HUES6 (cell line): ENCODE measurements around the gene ERP27.

Experiments
- H3K27ac ChIP-seq: 2 replicates; pipeline ENCODE4 v1.7.0; 2013; ENCODE audit warnings: low read depth, mild to moderate bottlenecking, low read length, inconsistent platforms
- H3K27me3 ChIP-seq: 2 replicates; pipeline ENCODE4 v1.6.1; 2013; ENCODE audit warnings: low read length; ENCODE audit not compliant: control insufficient read depth, insufficient read depth
- H3K36me3 ChIP-seq: 2 replicates; pipeline ENCODE4 v1.6.1; 2013; ENCODE audit warnings: low read length; ENCODE audit not compliant: control insufficient read depth, insufficient read depth
- H3K4me1 ChIP-seq: 2 replicates; pipeline ENCODE4 v1.6.1; 2013; ENCODE audit warnings: low read length; ENCODE audit not compliant: control insufficient read depth, insufficient read depth
- H3K4me3 ChIP-seq: 2 replicates; pipeline ENCODE4 v1.5.1; 2013; ENCODE audit warnings: low read depth, low read length
- H3K9ac ChIP-seq: one replicate; pipeline ENCODE4 v1.6.1; 2013; ENCODE audit warnings: mild to moderate bottlenecking, low read length
- H3K9me3 ChIP-seq: 2 replicates; pipeline ENCODE4 v1.6.1; 2013; ENCODE audit warnings: low read depth, low read length; ENCODE audit not compliant: control insufficient read depth, insufficient read depth

The ERP27 gene

DNA sequence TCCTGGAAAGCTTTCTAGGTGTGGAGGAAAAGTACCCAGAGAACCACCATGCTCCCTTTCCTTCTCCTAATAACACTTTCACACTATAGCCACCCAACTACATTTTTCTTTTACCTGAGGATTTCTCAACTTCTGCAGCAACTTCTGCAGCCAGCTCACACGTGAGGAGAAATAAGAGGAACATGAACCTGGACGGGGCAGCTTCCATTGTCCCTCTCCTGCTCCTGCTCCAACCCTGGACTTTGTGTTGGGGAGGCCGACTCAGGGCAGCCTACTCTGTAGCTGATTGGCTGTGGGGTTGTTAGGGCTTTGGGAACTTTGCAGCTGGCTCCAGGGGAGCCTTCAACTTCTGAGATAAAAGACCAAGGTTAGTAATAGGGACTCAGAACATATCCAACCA lies at the start of gene ERP27:
TSS of gene ERP27 (minus strand) at position 237 of the 400 bp plus-strand sequence. CDS start at position 208, 29 bp downstream.
- no peak within 1 kb of the TSS for H3K4me3 ChIP-seq
- no peaks in the 10 kb centered on the region for H3K27me3 ChIP-seq
- H3K9ac ChIP-seq: no peak within 1 kb of the TSS
- H3K36me3 ChIP-seq: no peaks in the 10 kb centered on the region
- H3K4me1 ChIP-seq: peaks cover 3% of the 10 kb centered on the region; the same call in 1 of the 2 replicates
- H3K9me3 ChIP-seq: no peaks in the 10 kb centered on the region
- no peak within 1 kb of the TSS for H3K27ac ChIP-seq

DNA sequence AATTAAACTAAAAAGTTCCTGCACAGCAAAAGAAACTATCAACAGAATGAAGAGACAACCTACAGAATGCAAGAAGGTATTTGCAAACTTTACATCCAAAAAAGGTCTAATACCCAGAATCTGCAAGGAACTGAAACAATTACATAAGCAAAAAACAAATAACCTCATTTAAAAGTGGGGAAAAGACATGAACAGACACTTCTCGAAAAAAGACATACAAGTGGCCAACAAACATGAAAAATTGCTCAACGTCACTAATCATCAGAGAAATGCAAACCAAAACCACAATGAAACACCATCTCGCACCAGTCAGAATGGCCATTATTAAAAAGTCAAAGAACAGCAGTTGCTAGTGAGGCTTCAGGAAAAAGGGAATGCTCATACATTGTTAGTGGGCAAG lies 49.7 kb upstream of the ERP27 start:
- no peak overlapping the region for H3K27ac ChIP-seq
- no peaks in the 10 kb centered on the region for H3K36me3 ChIP-seq

DNA sequence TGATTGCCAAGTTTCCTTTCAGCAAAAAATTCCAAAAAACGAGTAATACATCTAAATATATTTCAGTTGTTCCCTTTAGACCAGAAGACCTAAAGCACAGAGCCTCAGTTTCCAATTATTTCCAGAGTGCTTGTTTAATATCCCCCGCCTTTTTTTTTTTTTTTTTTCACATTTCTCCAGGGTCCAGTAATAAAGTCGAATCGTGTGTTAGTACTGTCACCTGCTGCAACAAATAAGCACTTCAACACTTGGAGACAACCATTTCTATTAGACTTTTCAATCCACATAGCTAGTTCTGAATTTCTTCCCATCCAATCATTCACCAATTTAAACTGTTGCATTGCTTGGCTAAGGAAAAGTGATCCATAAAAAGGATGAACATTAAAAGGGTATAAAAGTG lies 48.1 kb upstream of the ERP27 start:
- no peaks in the 10 kb centered on the region for H3K36me3 ChIP-seq
- no peak overlapping the region for H3K27ac ChIP-seq
- H3K4me1 ChIP-seq: no peaks in the 10 kb centered on the region
- no peak overlapping the region for H3K9ac ChIP-seq
- no peak overlapping the region for H3K4me3 ChIP-seq
- H3K9me3 ChIP-seq: no peaks in the 10 kb centered on the region
- H3K27me3 ChIP-seq: no peaks in the 10 kb centered on the region

More for the DNA sequence above, 49.7 kb upstream of the ERP27 start:
- H3K4me1 ChIP-seq: no peaks in the 10 kb centered on the region
- no peak overlapping the region for H3K9ac ChIP-seq
- no peaks in the 10 kb centered on the region for H3K27me3 ChIP-seq
- H3K4me3 ChIP-seq: no peak overlapping the region
- H3K9me3 ChIP-seq: no peaks in the 10 kb centered on the region

DNA sequence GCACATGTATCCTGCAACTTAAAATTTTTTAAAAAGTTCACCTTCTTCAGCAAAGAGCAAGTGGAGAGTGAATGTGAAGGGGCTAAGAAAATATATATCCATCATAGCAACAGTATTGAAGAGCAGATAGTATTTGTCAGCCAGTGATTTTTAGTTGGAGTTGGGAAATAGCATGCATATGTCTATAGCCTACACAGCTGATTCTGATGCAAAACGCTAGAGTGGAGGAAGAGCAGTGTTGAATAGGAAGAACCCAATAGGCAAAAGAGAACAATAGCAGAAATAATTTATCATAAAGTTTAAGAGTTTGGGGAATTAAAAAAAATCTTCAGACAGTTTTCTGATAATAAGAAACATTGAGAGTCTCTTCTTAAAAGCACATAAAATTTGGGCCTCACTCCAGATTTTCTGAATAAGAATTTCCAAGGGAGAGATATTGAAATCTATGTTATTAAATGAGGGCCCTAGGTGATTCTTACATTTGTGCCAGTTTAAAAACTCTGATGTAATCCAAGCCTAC lies 46.5 kb upstream of the ERP27 start:
- Histone ChIP-seq H3K9me3 (no peaks in the 10 kb centered on the region), H3K36me3 (no peaks in the 10 kb centered on the region), H3K27ac (no peak overlapping the region), H3K4me3 (no peak overlapping the region), H3K4me1 (no peaks in the 10 kb centered on the region), H3K9ac (no peak overlapping the region), H3K27me3 (no peaks in the 10 kb centered on the region)

DNA sequence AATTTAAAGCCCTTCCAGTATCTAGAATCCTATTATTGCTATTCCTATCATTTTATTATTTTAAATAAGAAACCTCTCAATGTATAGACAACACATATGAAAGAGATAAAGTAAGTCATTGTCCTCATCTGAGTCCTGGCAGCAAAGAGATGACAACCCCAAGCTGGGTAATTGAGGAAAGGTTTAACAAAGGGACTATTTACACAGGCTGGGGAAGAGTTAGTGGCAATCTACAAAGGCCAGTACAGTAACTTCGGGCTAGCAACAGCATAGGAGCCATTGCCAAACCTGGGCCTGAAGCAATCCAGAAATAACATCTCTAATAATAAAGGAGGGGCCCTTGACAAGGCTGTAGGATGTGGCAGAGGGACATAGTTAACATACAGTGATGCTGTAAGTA lies 45.7 kb upstream of the ERP27 start:
- H3K9ac ChIP-seq: no peak overlapping the region
- H3K4me3 ChIP-seq: no peak overlapping the region
- H3K4me1 ChIP-seq: no peaks in the 10 kb centered on the region
- no peaks in the 10 kb centered on the region for H3K36me3 ChIP-seq
- no peaks in the 10 kb centered on the region for H3K9me3 ChIP-seq
- no peak overlapping the region for H3K27ac ChIP-seq
- no peaks in the 10 kb centered on the region for H3K27me3 ChIP-seq

DNA sequence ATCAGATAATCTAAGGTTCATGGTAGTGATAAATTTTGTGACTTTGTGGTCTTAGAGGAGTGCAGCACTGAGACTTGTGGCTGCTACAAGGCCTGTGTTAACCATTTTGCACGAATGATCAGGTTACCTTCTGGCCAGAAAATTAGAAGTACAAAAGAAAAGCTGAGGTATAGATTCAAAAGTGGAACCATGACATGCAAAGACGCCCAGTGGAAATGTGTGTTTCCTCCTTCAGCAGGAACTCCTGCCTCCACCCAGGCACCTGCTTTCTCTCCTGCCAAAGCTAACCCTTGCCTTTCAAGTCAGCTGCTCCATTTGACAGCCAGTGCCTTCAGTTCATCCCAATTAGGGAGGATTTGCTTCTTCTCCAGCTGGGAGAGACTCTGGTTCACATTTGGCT lies 44.7 kb upstream of the ERP27 start:
- no peaks in the 10 kb centered on the region for H3K36me3 ChIP-seq
- H3K4me1 ChIP-seq: no peaks in the 10 kb centered on the region
- H3K9ac ChIP-seq: no peak overlapping the region
- H3K4me3 ChIP-seq: no peak overlapping the region
- H3K27ac ChIP-seq: no peak overlapping the region
- no peaks in the 10 kb centered on the region for H3K27me3 ChIP-seq
- no peaks in the 10 kb centered on the region for H3K9me3 ChIP-seq

DNA sequence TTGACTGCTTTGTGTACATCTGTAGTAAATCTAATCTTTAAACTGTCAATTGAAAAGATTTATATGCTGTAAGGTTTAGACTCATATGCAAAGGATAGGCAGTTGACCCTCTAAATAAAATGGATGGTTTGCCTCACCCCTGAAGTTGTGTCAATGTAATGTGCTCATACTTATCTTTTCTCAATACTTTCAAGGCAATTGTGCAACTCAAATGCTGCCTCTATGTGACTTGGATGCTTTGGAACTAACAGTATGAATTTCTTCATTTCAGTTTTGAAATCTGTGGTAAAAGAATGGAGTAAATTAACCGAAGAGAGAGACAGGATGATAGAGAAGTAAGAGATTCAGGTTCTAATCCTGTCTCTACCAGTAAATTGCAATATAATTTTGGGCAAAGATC lies 44.2 kb upstream of the ERP27 start:
- no peaks in the 10 kb centered on the region for H3K9me3 ChIP-seq
- H3K27me3 ChIP-seq: no peaks in the 10 kb centered on the region
- H3K36me3 ChIP-seq: no peaks in the 10 kb centered on the region
- H3K27ac ChIP-seq: no peak overlapping the region
- no peak overlapping the region for H3K9ac ChIP-seq
- H3K4me1 ChIP-seq: no peaks in the 10 kb centered on the region
- H3K4me3 ChIP-seq: no peak overlapping the region

DNA sequence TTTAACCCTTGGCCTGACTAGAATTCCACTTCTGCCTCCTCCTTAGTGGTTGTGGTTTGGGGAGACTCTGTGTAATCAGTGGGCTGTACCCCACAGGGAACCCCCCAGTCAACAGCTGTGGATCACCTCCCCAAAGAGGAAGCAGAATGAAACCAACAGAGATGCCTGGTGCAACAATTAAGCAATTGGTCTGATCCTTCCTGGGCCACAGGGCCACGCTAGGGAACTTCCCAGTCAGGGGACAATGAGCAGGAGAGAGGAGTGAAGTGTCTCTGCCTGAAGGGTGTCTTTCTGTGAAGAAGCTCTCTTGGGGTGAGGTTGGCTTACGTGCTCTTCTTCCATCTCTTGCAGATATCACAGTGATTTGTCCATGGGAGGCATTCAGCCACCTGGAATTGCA lies 42.7 kb upstream of the ERP27 start:
- Histone ChIP-seq H3K4me3 (no peak overlapping the region), H3K27me3 (no peaks in the 10 kb centered on the region), H3K4me1 (no peaks in the 10 kb centered on the region)

DNA sequence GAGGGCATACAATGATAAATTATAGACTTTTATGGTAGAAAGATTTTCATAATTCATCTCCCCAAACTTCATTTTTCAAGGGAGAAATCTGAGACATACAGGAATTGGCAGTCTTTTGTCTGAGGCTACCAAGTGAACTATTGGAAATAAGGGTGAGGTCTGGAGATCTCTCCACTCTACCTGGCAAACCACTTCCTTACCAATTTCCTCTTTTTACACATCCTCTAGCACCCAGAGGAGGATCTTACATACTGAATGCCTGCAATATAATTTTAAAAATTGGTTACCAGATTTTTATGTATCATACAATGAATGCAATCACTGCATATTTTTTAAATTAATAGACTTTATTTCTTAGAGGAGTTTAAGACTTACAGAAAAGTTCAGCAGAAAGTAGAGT lies 41.1 kb upstream of the ERP27 start:
- Histone ChIP-seq H3K9ac (no peak overlapping the region), H3K4me3 (no peak overlapping the region), H3K27me3 (no peaks in the 10 kb centered on the region), H3K27ac (no peak overlapping the region), H3K4me1 (no peaks in the 10 kb centered on the region), H3K9me3 (no peaks in the 10 kb centered on the region), H3K36me3 (no peaks in the 10 kb centered on the region)

More for the DNA sequence above, 42.7 kb upstream of the ERP27 start:
- Histone ChIP-seq H3K9ac (no peak overlapping the region), H3K36me3 (no peaks in the 10 kb centered on the region), H3K9me3 (no peaks in the 10 kb centered on the region), H3K27ac (no peak overlapping the region)

DNA sequence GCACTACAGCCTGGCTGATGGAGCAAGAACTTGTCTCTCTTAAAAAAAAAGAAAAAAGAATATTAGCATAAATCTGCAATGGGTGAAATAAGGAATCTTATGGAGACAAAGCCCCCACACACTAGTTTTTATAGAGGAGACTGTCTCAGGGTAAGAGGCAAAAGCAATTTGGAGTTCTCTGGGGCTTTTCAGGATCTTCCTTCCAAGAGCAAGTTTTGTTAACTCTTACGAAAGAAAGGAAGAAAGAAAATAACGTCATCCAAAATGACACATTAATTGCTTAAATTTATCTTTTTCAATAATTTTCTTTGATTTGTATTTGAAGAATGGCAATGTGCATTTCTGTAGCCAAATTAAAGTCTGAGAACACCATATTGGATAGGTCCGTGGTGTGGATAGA lies 38.3 kb upstream of the ERP27 start:
- H3K9ac ChIP-seq: no peak overlapping the region
- H3K27me3 ChIP-seq: no peaks in the 10 kb centered on the region
- H3K27ac ChIP-seq: no peak overlapping the region
- no peaks in the 10 kb centered on the region for H3K4me1 ChIP-seq
- no peaks in the 10 kb centered on the region for H3K9me3 ChIP-seq
- no peaks in the 10 kb centered on the region for H3K36me3 ChIP-seq
- no peak overlapping the region for H3K4me3 ChIP-seq

DNA sequence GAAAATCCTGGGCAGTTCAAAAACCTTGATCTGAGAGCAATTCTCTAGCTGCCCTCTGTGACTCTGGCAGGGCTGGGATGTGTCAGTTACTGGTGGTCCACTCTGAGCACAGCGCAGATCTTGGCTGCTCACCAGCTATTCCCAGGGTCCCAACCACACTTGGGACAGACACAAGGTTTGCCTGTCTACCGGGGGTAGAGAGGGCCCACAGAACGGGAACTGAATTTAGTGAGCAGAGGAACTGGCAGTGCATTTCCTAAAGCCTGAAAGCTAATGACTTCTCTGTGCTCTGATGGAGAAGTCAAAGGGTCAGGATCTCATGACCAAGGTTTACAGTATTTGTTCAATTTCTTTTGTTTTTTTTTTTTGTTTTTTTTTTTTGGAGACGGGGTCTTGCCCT lies 37.1 kb upstream of the ERP27 start:
- no peaks in the 10 kb centered on the region for H3K4me1 ChIP-seq
- no peaks in the 10 kb centered on the region for H3K27me3 ChIP-seq
- H3K9me3 ChIP-seq: no peaks in the 10 kb centered on the region
- no peak overlapping the region for H3K4me3 ChIP-seq
- no peak overlapping the region for H3K27ac ChIP-seq
- no peak overlapping the region for H3K9ac ChIP-seq
- no peaks in the 10 kb centered on the region for H3K36me3 ChIP-seq

DNA sequence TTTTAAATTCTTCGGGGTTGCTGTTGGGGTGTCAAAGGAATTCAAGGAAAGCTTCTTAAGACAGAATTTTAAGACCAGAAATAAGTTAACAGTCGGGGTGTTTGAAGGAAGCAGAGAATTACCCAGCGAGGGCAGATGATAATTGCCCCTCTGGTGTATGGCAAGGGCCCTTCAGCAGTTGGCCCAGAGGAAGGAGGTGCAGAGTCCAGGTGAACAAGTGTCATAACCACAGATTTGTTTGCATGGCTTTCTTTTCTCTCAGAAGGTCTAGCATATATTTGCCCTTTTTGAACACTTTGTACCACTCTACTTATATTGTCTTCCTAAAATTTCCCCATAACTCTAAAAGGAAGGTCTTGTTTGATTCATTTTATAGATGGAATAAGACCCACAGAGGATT lies 36.3 kb upstream of the ERP27 start:
- Histone ChIP-seq H3K4me3 (no peak overlapping the region), H3K9ac (no peak overlapping the region), H3K9me3 (no peaks in the 10 kb centered on the region), H3K27me3 (no peaks in the 10 kb centered on the region), H3K27ac (no peak overlapping the region), H3K36me3 (no peaks in the 10 kb centered on the region), H3K4me1 (no peaks in the 10 kb centered on the region)
